Muscle of back (tissue), 11 donors: ENCODE data around the gene SLITRK6. TPM values are rescaled to one million over a fixed set of nuclear protein-coding genes. Genes with fewer than 3 reads are reported as not detected.
"Not testable (repeated sequence)": the region's sequence is repeated elsewhere in the genome, so short reads cannot be mapped to it uniquely, and the experiment has no call there.

Source experiments
- DNase-seq, 3 donors: peaks; one replicate each; pipeline versions ENCODE4 v3.0.0 to v3.0.0-alpha.2; 2013
- polyA plus RNA-seq, 10 donors: library from polyadenylated mRNA; unstranded; fragments of 120-200 nt; gene quantifications; one replicate each; pipeline ENCODE4 v1.2.1, GENCODE V29; 2013; ENCODE audit not compliant: insufficient read length in 10 of 10

The SLITRK6 gene
- polyA plus RNA-seq, 10 donors, result 4.7 to 19.8 (median 7.4) TPM

- not testable (repeated sequence) for DNase-seq
Measured at GRCh38 chr13:85743201-85743770, 55.9 kb downstream of the SLITRK6 start.
